MV-4-11 (cell line): ENCODE results near the gene SLC34A2.
A peak's percentile ranks its signal among the peaks of the same experiment; 100 is the strongest.
"Not testable (repeated sequence)": the region's sequence is repeated elsewhere in the genome, so short reads cannot be mapped to it uniquely, and the experiment has no call there.

Source experiments
- DNase-seq: peaks from one replicate; lab custom pipeline; 2025; lab: John Stamatoyannopoulos, UW

SLC34A2 gene, protein sequence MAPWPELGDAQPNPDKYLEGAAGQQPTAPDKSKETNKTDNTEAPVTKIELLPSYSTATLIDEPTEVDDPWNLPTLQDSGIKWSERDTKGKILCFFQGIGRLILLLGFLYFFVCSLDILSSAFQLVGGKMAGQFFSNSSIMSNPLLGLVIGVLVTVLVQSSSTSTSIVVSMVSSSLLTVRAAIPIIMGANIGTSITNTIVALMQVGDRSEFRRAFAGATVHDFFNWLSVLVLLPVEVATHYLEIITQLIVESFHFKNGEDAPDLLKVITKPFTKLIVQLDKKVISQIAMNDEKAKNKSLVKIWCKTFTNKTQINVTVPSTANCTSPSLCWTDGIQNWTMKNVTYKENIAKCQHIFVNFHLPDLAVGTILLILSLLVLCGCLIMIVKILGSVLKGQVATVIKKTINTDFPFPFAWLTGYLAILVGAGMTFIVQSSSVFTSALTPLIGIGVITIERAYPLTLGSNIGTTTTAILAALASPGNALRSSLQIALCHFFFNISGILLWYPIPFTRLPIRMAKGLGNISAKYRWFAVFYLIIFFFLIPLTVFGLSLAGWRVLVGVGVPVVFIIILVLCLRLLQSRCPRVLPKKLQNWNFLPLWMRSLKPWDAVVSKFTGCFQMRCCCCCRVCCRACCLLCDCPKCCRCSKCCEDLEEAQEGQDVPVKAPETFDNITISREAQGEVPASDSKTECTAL

DNA sequence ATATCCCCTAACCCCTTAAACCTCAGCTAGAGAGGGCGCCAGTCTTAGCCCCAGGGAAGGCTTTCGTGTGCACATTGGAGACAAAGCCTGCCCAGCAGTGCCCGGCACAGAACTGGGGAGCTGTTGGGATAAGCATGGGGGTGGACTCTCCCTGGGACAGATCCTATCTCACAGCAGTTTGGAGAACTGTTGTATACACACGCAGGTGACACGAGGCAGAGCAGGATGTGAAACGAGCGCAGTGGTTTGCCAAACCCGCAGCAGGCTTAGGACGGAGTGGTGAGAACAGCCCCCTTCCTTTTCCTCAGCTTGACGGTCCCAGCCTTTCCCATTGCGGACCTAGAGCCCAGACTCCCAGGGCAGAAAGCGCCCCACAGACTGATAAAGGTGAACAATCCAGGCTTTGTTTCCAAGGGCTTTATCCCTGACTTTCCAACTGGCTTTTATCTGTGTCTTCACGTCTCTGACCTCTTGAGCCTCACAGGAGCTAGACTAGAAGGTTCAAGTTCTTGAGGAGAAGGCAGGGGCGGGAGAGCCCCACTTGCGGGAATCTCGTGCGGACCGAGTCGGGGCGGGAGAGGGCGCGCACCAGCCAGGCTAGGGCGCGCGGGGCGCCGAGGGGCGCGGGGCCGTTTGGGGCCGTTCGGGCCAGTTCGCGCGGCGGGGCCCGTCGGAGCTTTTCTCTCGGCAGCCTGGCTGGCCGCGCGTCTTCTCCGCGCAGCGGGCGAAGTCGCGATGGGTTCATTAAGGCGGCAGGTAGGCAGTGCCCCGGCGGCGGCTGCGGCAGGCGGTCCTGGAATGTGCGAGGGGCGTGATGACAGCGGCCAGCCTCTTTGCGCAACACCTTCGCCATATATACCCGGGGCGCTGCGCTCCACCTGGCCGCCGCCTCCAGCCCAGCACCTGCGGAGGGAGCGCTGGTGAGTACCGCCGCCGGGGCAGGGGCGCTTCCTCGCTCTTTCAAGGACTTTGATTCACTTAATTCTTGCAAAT is at the start of gene SLC34A2:
SLC34A2 (plus strand) TSS at position 881 of the 993 bp plus-strand sequence. CDS start 6,650 bp downstream, outside the sequence.
- DNase-seq: peak; percentile 69

DNA sequence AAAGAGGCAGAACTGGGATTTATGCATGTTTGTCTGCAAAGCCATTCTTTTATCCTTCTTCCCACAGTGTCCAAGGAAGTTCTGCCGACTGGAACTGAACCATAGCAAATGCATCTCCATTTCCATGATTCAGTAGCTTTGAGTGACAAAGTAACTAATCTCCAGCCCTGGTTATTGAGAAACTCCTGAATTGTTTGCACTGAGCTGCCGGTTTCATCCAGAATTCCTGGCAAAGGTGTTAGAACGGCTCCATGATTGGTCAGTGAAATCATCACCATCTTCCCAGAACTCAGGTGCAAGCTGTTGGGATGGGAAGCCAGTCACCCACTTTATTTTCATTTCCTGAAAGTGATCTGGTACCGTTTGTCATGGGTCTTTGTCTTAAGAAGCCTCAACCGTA is 47.0 kb upstream of the SLC34A2 start:
- DNase-seq: no peak

DNA sequence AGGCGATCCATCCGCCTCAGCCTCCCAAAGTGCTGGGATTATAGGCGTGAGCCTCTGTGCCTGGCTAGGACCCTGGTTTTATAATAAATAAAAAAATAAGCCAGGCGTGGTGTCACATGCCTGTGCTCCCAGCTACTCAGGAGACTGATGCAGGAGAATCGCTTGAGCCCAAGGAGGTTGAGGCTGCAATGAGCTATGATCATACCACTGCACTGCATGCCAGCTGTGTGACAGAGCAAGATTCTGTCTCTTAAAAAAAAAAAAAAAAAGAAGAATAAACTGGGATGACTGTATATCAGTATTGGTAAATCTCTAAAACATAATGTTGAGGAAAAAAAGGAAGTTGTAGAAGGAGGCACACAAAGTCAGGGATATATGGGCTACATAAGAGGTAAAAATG is 45.7 kb upstream of the SLC34A2 start:
- DNase-seq: peak; percentile 26

GRCh38 chr4:25613613-25614012 is 42.0 kb upstream of the SLC34A2 start:
- not testable (repeated sequence) for DNase-seq

DNA sequence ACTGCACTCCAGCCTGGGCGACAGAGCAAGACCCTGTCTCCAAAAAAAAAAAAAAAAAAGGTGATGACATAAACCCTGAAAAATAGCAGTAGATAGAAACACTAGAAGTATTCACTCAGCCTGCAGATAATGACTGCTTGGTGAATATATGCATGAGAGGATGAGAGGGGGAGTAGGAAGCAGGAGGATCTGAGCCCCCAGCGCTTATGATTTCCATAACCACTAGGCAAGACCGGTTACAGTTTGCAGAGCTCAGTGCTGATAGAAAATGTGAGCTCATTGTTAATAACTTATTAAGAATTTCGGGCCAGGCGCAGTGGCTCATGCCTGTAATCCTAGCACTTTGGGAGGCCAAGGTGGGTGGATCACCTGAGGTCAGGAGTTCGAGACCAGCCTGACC is 40.8 kb upstream of the SLC34A2 start:
- DNase-seq: no peak

DNA sequence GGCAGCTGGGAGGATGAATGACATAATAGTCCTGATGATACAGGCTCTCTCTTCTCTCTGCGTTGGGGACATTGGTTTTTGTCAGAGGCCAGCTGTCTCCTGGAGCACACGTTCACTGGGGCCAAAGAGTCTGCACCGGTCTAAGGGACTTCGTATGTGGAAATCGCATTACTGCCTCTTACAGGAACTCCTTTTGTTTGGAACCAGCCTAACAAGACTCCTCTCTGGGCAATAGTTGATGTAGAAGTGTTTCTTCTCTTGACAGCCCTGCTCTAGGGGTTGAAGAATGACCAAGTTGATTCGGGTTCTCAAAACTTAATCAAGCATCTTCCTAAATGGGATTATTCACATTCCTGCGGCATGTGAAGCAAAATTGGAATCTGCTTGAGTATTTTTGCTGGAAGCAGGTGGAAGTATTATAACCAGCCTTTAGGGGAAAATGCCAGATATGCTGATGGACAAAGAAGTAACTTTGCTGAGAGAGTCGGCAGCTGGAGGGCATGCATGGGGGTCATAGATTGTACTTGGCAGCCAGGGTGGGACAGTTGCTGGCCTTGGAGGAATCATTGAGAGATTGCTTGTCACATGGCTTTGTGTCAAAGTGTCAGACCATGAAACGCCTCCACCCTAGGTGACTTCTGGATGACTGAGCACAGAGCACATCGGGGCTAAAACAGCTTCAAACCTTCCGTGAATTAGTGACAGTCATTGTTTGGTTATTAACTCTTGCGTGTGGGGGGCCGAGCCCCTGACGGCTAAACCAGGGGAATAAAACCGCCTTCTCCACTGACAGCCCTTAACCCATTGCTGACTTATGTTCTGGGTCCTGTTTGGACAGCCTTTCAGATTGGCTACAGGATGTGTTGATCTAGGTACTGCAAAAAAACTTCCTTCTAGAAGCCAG is 34.4 kb upstream of the SLC34A2 start:
- no peak for DNase-seq

DNA sequence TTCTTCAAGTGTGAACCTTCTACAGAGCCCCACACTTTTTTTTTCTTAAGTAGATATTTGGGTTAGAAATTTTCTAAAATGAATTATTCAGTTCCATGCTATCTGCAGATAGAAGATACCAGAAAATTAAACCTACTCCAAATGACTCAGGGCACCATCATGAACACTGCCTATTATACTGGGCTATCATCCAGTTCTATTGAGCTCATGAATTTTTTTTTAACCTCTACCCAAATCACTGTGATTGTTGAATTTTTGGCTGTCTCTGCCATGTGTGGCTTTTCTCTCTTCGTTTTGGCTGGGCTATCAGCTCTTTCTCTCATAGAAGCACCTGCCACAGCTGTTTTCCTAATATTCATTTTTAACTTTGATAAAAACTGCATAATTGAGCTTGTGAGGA is 31.0 kb upstream of the SLC34A2 start:
- no peak for DNase-seq

DNA sequence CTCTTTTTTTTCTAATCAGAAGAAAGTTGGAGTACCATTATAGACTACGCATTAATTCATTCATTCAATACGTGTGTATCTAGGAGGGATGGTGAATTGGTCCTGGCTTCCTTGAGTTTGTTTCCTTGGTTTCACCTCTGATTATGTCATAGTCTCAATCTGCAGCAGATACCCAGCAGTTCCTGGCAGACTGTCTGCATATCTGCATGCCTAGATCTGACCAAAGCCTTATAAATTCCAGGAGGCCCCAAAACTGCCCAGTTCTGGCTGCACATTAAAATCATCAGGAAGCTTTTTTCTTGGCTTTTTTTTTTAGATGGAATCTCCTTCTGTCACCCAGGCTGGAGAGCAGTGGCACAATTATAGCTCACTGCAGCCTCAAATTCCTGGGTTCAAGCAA is 27.2 kb upstream of the SLC34A2 start:
- DNase-seq: no peak

GRCh38 chr4:25632135-25632534 is 23.5 kb upstream of the SLC34A2 start:
- peak; percentile 89 for DNase-seq

DNA sequence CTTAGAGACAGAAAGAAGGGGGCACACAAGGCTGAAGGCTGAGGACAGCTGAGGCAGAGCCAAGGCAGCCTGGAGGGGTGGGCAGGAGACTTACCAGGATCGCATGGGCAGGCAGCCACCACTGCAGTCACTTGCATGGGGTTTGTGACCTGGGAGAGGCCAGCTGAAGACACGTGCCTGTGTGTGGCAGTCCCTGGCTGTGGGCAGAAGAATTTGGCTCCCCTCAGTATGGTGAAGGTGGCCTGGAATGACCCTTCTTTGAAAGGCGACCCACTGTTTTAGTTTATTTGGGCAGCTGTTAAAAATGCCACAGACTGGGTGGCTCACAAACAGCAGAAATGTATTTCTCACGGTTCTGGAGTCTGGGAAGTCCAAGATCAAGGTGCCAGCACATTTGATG is 22.1 kb upstream of the SLC34A2 start:
- DNase-seq: no peak

DNA sequence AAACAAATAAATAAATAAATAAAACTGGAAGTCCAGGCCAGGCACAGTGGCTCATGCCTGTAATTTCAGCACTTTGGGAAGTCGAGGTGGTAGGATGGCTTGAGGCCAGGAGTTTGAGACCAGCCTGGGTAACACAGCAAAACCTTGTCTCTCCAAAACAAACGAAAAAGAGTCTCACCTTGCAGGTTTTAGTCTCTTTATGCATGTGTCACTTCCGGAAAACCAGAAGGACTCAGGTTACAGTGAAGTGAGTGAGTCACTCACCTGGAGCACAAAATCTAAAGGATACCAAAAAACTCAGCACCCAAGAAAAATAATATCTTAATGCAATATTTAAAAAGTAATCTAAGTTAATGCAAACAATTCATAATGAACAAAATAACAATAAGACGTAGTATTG is 20.1 kb upstream of the SLC34A2 start:
- no peak for DNase-seq

GRCh38 chr4:25637581-25638220 is 17.9 kb upstream of the SLC34A2 start:
- DNase-seq: no peak

- no peak for DNase-seq
Measured at GRCh38 chr4:25638221-25638601, 17.4 kb upstream of the SLC34A2 start.

DNA sequence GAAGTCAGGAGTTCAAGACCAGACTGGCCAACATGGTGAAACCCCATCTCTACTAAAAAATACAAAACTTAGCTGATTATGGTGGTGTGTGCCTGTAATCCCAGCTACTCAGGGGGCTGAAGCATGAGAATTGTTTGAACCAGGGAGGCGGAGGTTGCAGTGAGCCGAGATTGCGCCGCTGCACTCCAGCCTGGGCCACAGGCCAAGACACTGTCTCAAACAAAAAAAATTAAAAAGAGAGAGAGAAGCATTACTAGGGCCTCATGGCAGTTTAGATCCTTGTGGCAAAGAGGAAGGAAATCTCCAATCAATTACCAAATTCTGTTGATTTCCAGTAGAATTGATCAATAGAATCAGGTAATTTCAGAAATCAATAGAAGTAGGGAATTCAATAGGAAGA is 16.8 kb upstream of the SLC34A2 start:
- no peak for DNase-seq

GRCh38 chr4:25650311-25650710 is 5.3 kb upstream of the SLC34A2 start:
- no peak for DNase-seq

GRCh38 chr4:25651682-25652081 is 4.0 kb upstream of the SLC34A2 start:
- DNase-seq: no peak

GRCh38 chr4:25654031-25654970 is 1.4 kb upstream of the SLC34A2 start:
- peak; percentile 38 for DNase-seq

DNA sequence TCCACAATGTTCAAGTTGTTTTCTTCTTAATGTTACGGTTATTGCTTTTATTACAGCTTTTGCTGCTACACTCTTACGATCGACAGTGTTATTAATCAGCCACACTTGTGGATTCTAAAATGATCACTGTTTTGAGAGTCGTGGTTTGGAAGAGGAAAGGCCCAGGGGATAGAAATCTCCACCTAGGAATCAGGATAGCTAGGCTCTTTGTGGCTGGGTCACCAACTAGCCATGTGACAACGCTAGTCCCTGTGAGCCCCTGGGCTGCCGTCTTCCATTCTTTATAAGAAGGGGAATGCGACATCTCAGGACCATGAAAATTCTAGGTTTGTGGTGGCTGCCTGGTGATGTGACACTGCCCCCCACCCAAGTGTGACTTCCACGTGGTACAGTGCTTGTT is 380 bp downstream of the SLC34A2 start:
- DNase-seq: no peak

DNA sequence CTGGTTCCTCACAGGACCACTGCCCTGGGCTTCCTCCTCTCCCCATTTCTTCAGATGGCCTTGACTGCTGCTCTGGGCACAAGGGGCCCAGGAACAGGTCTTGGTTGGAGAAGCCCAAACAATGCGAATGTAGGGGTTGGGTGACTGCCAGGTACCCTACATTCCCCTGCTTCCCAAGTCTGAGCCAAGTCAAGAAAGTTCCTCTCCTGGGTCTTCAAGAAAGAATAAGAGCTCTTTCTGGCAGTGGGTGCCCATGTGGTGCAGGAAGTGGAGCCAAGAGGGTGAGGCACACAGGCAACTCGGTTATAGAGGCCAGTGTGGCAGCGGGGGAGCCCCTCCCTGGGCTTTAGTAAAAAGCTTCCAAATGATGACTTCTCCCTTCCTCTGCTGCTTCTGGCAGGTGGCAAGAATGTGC is 2.7 kb downstream of the SLC34A2 start:
- no peak for DNase-seq

DNA sequence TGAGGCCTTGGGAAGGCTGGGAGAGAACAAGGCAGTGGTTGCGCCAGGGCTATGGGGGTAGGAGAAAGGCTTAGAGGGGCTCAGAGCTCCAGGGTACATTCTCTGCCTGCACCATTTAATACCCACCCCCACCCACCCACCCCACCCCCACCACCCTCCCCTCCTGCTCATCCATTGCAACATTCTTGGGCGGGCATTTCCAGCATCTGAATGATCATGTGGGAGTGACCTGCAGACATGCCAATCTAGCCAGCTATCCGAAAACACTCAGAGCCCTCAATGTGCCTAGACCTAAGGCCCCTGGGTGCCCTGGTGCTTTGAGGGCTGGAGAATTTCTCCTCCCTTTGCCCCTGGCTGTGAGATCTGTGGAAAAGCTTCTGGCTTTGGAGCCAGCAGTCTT is 3.1 kb downstream of the SLC34A2 start:
- no peak for DNase-seq
